Colonic mucosa (tissue), 4 donors: ENCODE results near the gene MYZAP. TPM values are rescaled to one million over a fixed set of nuclear protein-coding genes. Genes with fewer than 3 reads are reported as not detected.
A peak's percentile ranks its signal among the peaks of the same experiment; 100 is the strongest.

ENCODE experiments used
- DNase-seq: peaks from one replicate; pipeline ENCODE4 v3.0.0-alpha.2; 2020
- H3K27ac ChIP-seq: fragments of 200-600 bp; one replicate; pipeline ENCODE4 v1.8.0; 2021
- H3K27me3 ChIP-seq: fragments of 200-600 bp; one replicate; pipeline ENCODE4 v1.8.0; 2021
- H3K36me3 ChIP-seq: fragments of 200-600 bp; one replicate; pipeline ENCODE4 v1.8.0; 2021
- H3K4me1 ChIP-seq: fragments of 200-600 bp; one replicate; pipeline ENCODE4 v1.8.0; 2021; ENCODE audit warnings: mild to moderate bottlenecking
- H3K4me3 ChIP-seq: fragments of 200-600 bp; one replicate; pipeline ENCODE4 v1.8.0; 2021
- H3K9ac ChIP-seq, 2 donors: one replicate each; pipeline ENCODE4 v1.7.0; 2013; ENCODE audit warnings: control low read depth in 2 of 2, low read depth in 2 of 2, low read length in 2 of 2
- H3K9me3 ChIP-seq: fragments of 200-600 bp; one replicate; pipeline ENCODE4 v1.8.0; 2021
- intact Hi-C: fragments of 100-400 bp; cut with DNase I; formaldehyde crosslinking; loops from one replicate; pipeline ENCODE4 v1.14.1; 2022
- total RNA-seq, 2 donors: library from RNA; stranded (reverse); fragmentation: NEBNext Ultra II Directional in 1 of 2; extraction: Animal tissue kit (Norgen Biotek cat#: 25700) in 1 of 2; gene quantifications; one replicate each; pipeline ENCODE4 v1.2.1, GENCODE V29; 2021
- TF ChIP-seq, protein P1 (sequence below): fragments of 200-600 bp; IDR thresholded peaks from one replicate; pipeline ENCODE4 v1.8.0; 2022; ENCODE audit warnings: antibody characterized with exemption, mild to moderate bottlenecking
- donor health status: healthy.
- donor health status: DM: no; HTN: no; CAD: no.
- donor health status: DM: no; HTN: no; CAD: no.

The MYZAP gene
- total RNA-seq, 2 donors from 2014 or later: 11.7 to 12.2 TPM

DNA sequence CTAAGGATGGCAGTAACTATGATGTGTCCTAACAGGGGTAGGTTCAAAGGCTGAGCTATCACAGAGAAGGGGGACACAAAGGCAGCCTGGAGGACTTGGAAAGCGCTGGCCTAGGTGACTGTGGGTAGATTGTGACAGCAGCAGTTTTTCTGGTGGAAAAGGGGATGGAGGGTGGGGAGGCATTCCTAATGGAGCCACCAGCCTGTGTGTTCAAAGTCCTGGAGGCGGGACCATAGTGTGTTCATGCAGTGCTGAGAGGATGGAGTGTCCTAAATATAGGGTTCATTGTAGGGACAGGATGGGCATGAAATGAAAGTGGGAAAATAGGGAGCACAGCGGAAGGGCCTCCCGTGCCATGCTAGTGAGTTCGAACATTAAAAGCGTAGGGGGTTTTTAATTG is 63.3 kb downstream of the MYZAP start:
- intact Hi-C loops: no loop called here
- TF ChIP-seq, protein P1, sequence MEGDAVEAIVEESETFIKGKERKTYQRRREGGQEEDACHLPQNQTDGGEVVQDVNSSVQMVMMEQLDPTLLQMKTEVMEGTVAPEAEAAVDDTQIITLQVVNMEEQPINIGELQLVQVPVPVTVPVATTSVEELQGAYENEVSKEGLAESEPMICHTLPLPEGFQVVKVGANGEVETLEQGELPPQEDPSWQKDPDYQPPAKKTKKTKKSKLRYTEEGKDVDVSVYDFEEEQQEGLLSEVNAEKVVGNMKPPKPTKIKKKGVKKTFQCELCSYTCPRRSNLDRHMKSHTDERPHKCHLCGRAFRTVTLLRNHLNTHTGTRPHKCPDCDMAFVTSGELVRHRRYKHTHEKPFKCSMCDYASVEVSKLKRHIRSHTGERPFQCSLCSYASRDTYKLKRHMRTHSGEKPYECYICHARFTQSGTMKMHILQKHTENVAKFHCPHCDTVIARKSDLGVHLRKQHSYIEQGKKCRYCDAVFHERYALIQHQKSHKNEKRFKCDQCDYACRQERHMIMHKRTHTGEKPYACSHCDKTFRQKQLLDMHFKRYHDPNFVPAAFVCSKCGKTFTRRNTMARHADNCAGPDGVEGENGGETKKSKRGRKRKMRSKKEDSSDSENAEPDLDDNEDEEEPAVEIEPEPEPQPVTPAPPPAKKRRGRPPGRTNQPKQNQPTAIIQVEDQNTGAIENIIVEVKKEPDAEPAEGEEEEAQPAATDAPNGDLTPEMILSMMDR: no peak

DNA sequence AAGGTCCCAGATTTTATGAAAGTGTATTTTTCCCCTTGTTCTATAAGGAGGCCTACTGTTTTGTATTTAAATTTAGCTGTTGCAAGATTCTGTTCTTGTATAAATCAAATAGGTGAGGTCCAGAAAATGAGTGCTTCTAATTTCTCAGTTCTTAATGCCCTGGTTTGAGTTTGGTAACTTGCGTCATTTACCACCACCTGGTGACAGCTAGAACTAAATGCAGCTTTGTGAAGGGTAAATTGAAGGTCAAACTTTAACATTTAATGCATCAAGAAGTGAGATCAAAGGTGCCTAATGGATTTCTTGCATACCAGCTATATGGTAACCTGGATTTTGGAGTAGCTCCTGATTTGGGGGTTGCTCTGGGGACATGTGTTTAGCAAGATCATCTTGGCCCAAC is 64.1 kb downstream of the MYZAP start:
- intact Hi-C loops: no loop called here
- Histone ChIP-seq H3K4me1 (no peaks in the 10 kb centered on the region), H3K27ac (no peak overlapping the region)

More for the DNA sequence above, 63.3 kb downstream of the MYZAP start:
- H3K4me1 ChIP-seq: no peaks in the 10 kb centered on the region
- no peak overlapping the region for H3K27ac ChIP-seq
- H3K9me3 ChIP-seq: no peaks in the 10 kb centered on the region
- H3K36me3 ChIP-seq: no peaks in the 10 kb centered on the region
- no peak for DNase-seq
- H3K27me3 ChIP-seq: no peaks in the 10 kb centered on the region
- no peak overlapping the region for H3K4me3 ChIP-seq
- no peak overlapping the region for H3K9ac ChIP-seq

DNA sequence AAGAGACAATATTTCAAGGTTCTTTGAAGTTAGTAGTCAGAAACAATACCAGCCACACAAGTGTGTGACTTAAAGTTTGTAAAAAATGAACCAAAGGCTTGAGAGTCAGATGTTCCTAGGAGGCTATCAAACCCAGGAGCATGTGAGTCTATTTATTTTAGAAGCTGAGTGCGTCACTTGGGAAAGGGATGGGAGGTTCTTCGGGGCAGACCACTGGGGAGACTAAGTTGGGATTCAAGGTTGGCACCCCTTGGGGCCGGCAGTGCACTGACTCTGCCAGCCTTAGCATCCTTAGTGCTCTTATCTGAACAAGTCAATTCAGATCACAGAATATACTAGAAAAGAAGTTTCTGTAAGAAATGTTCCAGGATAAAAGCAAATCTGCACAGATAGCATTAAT is 64.7 kb downstream of the MYZAP start:
- H3K27ac ChIP-seq: no peak overlapping the region
- no peaks in the 10 kb centered on the region for H3K4me1 ChIP-seq
- intact Hi-C loops: no loop called here
- TF ChIP-seq, protein P1: no peak
- H3K36me3 ChIP-seq: no peaks in the 10 kb centered on the region
- H3K4me3 ChIP-seq: no peak overlapping the region
- H3K9ac ChIP-seq: no peak overlapping the region
- no peak for DNase-seq
- no peaks in the 10 kb centered on the region for H3K9me3 ChIP-seq
- no peaks in the 10 kb centered on the region for H3K27me3 ChIP-seq

More for the DNA sequence above, 64.1 kb downstream of the MYZAP start:
- no peaks in the 10 kb centered on the region for H3K36me3 ChIP-seq
- H3K9me3 ChIP-seq: no peaks in the 10 kb centered on the region
- no peak overlapping the region for H3K9ac ChIP-seq
- no peak overlapping the region for H3K4me3 ChIP-seq
- H3K27me3 ChIP-seq: no peaks in the 10 kb centered on the region
- TF ChIP-seq, protein P1: no peak
- DNase-seq: no peak

DNA sequence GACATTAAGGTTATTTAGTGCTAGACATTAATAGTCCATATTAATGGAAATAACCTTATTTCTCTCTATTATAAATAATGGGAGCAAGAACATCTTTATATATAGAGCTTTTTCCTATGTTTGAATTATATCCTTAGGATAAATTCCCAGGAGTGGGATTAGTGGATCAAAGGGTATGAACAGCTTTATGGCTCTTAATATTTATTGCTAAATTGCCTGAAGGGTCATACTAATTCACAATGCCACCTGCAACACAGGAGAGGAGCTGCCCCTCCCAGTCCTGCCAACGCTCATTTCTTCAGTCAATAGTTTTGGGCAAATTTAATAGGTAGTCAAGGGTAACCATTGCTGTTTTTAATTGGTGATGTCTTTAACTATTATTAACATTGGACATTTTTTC is 65.9 kb downstream of the MYZAP start:
- no peaks in the 10 kb centered on the region for H3K4me1 ChIP-seq
- H3K9ac ChIP-seq: no peak overlapping the region
- no peak overlapping the region for H3K27ac ChIP-seq
- no peaks in the 10 kb centered on the region for H3K9me3 ChIP-seq
- H3K4me3 ChIP-seq: no peak overlapping the region
- DNase-seq: no peak
- intact Hi-C loops: no loop called here
- TF ChIP-seq, protein P1: no peak
- H3K27me3 ChIP-seq: no peaks in the 10 kb centered on the region
- H3K36me3 ChIP-seq: no peaks in the 10 kb centered on the region

DNA sequence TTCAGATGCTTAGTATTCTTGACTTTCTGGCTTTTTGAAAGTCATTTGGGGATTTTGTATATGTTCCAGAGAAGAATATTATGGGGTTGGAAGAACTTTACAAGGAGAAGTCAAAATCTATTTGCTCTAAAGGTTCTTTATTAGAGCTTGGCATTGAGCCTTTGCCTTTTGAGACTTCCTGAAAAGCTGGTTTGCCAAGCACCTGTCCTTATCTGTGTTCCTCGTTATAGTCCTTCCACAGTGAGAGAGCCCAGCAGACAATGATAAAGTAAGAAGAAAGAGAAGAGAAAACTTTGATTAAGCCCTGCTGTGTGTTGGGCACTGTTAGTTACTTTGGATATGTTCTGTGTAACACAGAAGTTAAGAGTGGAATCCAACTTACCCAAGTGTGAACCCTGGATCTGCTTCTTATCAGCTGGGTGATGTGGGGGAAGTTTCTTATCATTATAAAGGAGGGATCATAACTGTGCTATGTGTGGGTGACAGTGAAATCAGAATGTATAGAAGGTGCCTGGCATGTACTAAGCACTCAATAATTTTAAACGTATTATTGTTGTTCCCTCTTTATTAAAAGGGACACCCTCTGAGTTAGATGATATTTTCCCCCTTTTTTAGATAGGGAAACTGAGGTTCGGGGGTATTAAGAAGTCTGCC is 70.5 kb downstream of the MYZAP start:
- Histone ChIP-seq H3K4me1 (no peaks in the 10 kb centered on the region), H3K36me3 (no peaks in the 10 kb centered on the region), H3K9me3 (no peaks in the 10 kb centered on the region), H3K27ac (peak overlapping the region; percentile 42), H3K27me3 (no peaks in the 10 kb centered on the region), H3K9ac (peak overlapping the region in 1 of 2 donors; percentile 35), H3K4me3 (no peak overlapping the region)
- TF ChIP-seq, protein P1: no peak
- intact Hi-C loops: no loop called here
- peak; percentile 68 for DNase-seq
